Stimulated activated CD8-positive, alpha-beta memory T cell treated with anti-CD3 and anti-CD28 coated beads, Interleukin-12 subunit alpha, Interleukin-12 subunit beta, amount 100 ng/mL, for 4 hours (primary cell): ENCODE measurements around the gene KRTAP3-3.

Experiments
- DNase-seq: peaks from one replicate; pipeline ENCODE4 v3.0.0-alpha.2; 2020; ENCODE audit warnings: low read depth

The KRTAP3-3 gene

GRCh38 chr17:40958086-40958953, 35.6 kb downstream of the KRTAP3-3 start:
- DNase-seq, result no peak

GRCh38 chr17:40956401-40957254, 37.3 kb downstream of the KRTAP3-3 start:
- no peak for DNase-seq

- DNase-seq, result no peak
These were observed 40.1 kb downstream of the KRTAP3-3 start for GRCh38 chr17:40953881-40954280.

GRCh38 chr17:40952661-40953060, 41.3 kb downstream of the KRTAP3-3 start:
- DNase-seq, result no peak

- DNase-seq, result no peak
These were observed 41.8 kb downstream of the KRTAP3-3 start for GRCh38 chr17:40952154-40952553.

- no peak for DNase-seq
These were observed 42.8 kb downstream of the KRTAP3-3 start for GRCh38 chr17:40951011-40951622.

GRCh38 chr17:40950176-40950575, 43.8 kb downstream of the KRTAP3-3 start:
- no peak for DNase-seq

GRCh38 chr17:40949418-40949817, 44.5 kb downstream of the KRTAP3-3 start:
- DNase-seq, result no peak

GRCh38 chr17:40947929-40948328, 46.0 kb downstream of the KRTAP3-3 start:
- no peak for DNase-seq

GRCh38 chr17:40945414-40945813, 48.5 kb downstream of the KRTAP3-3 start:
- no peak for DNase-seq

- no peak for DNase-seq
These were observed 49.4 kb downstream of the KRTAP3-3 start for GRCh38 chr17:40944531-40944930.
